WTC11 (cell line): Measurements from ENCODE around the gene LTB. TPM values are rescaled to one million over a fixed set of nuclear protein-coding genes. Genes with fewer than 3 reads are reported as not detected.

Experiments
- ATAC-seq: fragments of 200-7000 bp; cut with Tn5 transposase; 2 replicates; pipeline ENCODE4 v1.10.0; 2021; ENCODE audit warnings: mild to moderate bottlenecking, moderate library complexity
- CTCF ChIA-PET: fragments of 300-600 bp; sonication (Branson Sonifier 250); formaldehyde crosslinking; loops from one replicate; lab custom pipeline; 2021; ENCODE audit warnings: antibody characterized with exemption; lab: Charles Lee
- POLR2A ChIA-PET: fragments of 350-600 bp; sonication (Branson Sonifier 250); formaldehyde crosslinking; loops from one replicate; lab custom pipeline; 2021; ENCODE audit warnings: antibody characterized with exemption; lab: Charles Lee
- DNase-seq: peaks from one replicate; pipeline ENCODE4 v3.0.0; 2021; ENCODE audit warnings: low spot score
- H3K27ac Mint-ChIP-seq: 2 replicates; pipeline ENCODE4 v1.8.0; 2021; ENCODE audit warnings: mixed read lengths
- H3K27me3 Mint-ChIP-seq: 2 replicates; pipeline ENCODE4 v1.8.0; 2021; ENCODE audit warnings: low read depth, mild to moderate bottlenecking, moderate library complexity, mixed read lengths
- H3K36me3 Mint-ChIP-seq: 2 replicates; pipeline ENCODE4 v1.8.0; 2021; ENCODE audit warnings: mixed read lengths
- H3K4me1 Mint-ChIP-seq: 2 replicates; pipeline ENCODE4 v1.8.0; 2022; ENCODE audit warnings: mixed read lengths
- H3K4me3 Mint-ChIP-seq: 2 replicates; pipeline ENCODE4 v1.8.0; 2021; ENCODE audit warnings: mild to moderate bottlenecking, moderate library complexity, mixed read lengths
- H3K9me3 Mint-ChIP-seq: 2 replicates; pipeline ENCODE4 v1.8.0; 2021; ENCODE audit warnings: mixed read lengths
- AR ChIP-seq: fragments of 250-450 bp; sonication (Bioruptor Pico); IDR thresholded peaks from 2 replicates; pipeline ENCODE4 v1.9.0; 2021; ENCODE audit warnings: mild to moderate bottlenecking
- ATF6 ChIP-seq: sonication (generic); formaldehyde crosslinking; IDR thresholded peaks from 2 replicates; pipeline ENCODE4 v1.8.1; 2023; ENCODE audit warnings: mild to moderate bottlenecking, missing genetic modification reagents
- E2F4 ChIP-seq: sonication (generic); formaldehyde crosslinking; IDR thresholded peaks from 2 replicates; pipeline ENCODE4 v1.8.1; 2022; ENCODE audit warnings: low read depth, mild to moderate bottlenecking, moderate library complexity, missing genetic modification reagents, borderline replicate concordance
- FOXP1 ChIP-seq: sonication (generic); formaldehyde crosslinking; IDR thresholded peaks from 2 replicates; pipeline ENCODE4 v1.8.0; 2022; ENCODE audit warnings: missing genetic modification reagents, mild to moderate bottlenecking, moderate library complexity, borderline replicate concordance
- GTF2I ChIP-seq: fragments of 250-450 bp; sonication (Bioruptor Pico); conservative IDR thresholded peaks from 2 replicates; pipeline ENCODE4 v1.4.0; 2021; ENCODE audit warnings: mild to moderate bottlenecking
- HMGXB4 ChIP-seq: sonication (generic); formaldehyde crosslinking; IDR thresholded peaks from 2 replicates; pipeline ENCODE4 v1.8.1; 2023; ENCODE audit warnings: mild to moderate bottlenecking, moderate library complexity, missing genetic modification reagents
- IRF2 ChIP-seq: sonication (generic); formaldehyde crosslinking; IDR thresholded peaks from 2 replicates; pipeline ENCODE4 v1.8.0; 2022; ENCODE audit warnings: low read depth, missing genetic modification reagents, borderline replicate concordance
- NFE2L1 ChIP-seq: sonication (generic); formaldehyde crosslinking; IDR thresholded peaks from 2 replicates; pipeline ENCODE4 v1.8.1; 2023; ENCODE audit warnings: missing genetic modification reagents
- NR1H2 ChIP-seq: sonication (generic); formaldehyde crosslinking; IDR thresholded peaks from 2 replicates; pipeline ENCODE4 v1.9.0; 2021; ENCODE audit warnings: mild to moderate bottlenecking, moderate library complexity, missing genetic modification reagents
- NR3C1 ChIP-seq: sonication (generic); formaldehyde crosslinking; conservative IDR thresholded peaks from 2 replicates; pipeline ENCODE4 v1.8.1; 2023; ENCODE audit warnings: low read depth, mild to moderate bottlenecking, missing genetic modification reagents
- SMAD4 ChIP-seq: sonication (generic); formaldehyde crosslinking; IDR thresholded peaks from 2 replicates; pipeline ENCODE4 v1.8.0; 2022; ENCODE audit warnings: mild to moderate bottlenecking, missing genetic modification reagents
- STAT6 ChIP-seq: sonication (generic); formaldehyde crosslinking; conservative IDR thresholded peaks from 2 replicates; pipeline ENCODE4 v1.8.1; 2023; ENCODE audit warnings: mild to moderate bottlenecking, low read depth, missing genetic modification reagents, moderate library complexity
- TCF7 ChIP-seq: sonication (generic); formaldehyde crosslinking; IDR thresholded peaks from 2 replicates; pipeline ENCODE4 v1.8.0; 2022; ENCODE audit warnings: mild to moderate bottlenecking, low read depth, missing genetic modification reagents, moderate library complexity
- TP53 ChIP-seq: sonication (generic); formaldehyde crosslinking; IDR thresholded peaks from 2 replicates; pipeline ENCODE4 v1.8.1; 2023; ENCODE audit warnings: mild to moderate bottlenecking, missing genetic modification reagents
- ZNF121 ChIP-seq: sonication (generic); formaldehyde crosslinking; IDR thresholded peaks from 2 replicates; pipeline ENCODE4 v1.8.0; 2023; ENCODE audit warnings: missing genetic modification reagents
- ZNF219 ChIP-seq: sonication (generic); formaldehyde crosslinking; IDR thresholded peaks from 2 replicates; pipeline ENCODE4 v1.8.0; 2023; ENCODE audit warnings: missing genetic modification reagents, mild to moderate bottlenecking, borderline replicate concordance
- ZNF423 ChIP-seq: fragments of 250-450 bp; sonication (Bioruptor Pico); IDR thresholded peaks from 2 replicates; pipeline ENCODE4 v2.1.2; 2022; ENCODE audit warnings: mild to moderate bottlenecking, moderate library complexity
- total RNA-seq: library from RNA; stranded (reverse); gene quantifications from 3 replicates; pipeline ENCODE4 v1.2.3, GENCODE V29; 2021
- TF ChIP-seq, protein P1 (sequence below): fragments of 250-450 bp; sonication (Bioruptor Pico); IDR thresholded peaks from 2 replicates; pipeline ENCODE4 v1.9.0; 2021; ENCODE audit warnings: mild to moderate bottlenecking, borderline replicate concordance

Gene LTB
- total RNA-seq, 1 experiment from 2014 or later = 1.3 TPM

DNA sequence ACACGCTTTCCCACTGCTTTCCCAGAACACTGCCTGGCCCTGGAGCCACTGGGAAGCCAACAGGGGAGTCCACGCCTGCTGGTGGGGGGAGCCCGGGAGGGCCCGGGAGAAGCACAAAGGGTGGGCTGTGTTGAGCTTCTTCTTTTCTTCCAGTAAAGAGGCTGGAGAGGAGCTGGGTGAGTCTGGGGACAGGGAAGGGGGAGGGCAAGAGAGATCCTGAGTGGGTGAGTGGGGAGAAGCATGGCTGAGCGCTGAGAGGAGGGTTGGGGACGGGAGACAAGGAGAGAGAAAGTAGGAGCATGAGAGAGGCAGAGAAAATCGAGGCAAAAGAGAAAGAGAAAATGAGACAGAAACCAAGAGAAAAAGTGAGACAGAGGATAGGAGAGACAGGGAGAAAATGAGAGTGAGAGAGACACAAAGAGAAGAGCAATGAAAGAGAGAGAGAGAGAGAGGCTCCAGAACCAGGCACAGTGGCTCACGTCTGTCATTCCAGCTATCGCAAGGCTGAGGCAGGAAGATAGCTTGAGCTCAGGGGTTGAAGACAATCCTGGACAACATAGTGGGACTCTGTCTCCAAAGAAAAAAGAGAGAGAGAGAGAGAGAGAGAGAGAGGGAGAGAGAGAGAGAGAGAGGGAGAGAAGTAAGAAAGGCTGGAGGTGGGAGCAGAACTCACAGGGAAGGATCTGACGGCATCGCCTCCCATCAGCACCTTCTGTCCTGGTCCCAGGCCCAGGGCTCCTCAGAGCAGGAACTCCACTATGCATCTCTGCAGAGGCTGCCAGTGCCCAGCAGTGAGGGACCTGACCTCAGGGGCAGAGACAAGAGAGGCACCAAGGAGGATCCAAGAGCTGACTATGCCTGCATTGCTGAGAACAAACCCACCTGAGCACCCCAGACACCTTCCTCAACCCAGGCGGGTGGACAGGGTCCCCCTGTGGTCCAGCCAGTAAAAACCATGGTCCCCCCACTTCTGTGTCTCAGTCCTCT is 5.9 kb upstream of the LTB start (continued):
- TF ChIP-seq ATF6 (no peak), E2F4 (no peak), IRF2 (CRISPR knock-in tag) (no peak), GTF2I (CRISPR knock-in tag) (no peak)

DNA sequence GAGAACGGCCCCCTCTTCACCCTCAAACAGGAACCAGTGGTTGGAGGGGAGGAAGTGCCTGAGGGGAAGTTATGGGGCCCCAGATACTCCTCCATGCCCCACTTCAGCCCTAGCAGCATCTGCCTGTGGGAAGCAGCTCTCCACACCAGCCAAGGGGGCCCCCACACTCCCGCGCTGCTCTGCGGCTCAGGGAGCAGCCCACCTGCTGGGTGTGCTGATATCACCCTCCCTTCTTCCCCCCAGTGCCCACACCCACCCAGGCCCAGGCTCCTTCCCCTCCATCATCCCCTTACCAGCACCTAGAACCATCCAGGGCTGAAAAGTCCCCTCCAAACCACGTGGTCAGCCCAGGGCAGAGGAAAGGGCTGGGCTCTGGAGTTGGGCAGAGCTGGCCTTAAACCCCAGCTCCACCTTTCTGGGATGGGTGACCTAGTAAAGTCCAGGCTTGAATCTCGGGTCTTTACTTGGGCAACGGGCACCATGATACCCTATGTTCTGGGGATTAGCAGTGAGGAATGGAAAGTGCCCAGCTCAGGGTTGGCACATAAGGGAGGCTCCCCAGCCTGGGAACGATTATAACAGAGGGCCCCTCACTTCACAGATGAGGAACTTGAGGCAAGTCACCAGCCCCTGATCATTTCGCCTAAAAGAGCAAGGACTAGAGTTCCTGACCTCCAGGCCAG is 4.5 kb upstream of the LTB start:
- H3K4me3 Mint-ChIP-seq = no peak overlapping the region
- POLR2A ChIA-PET = interaction anchor here (1.0 kb wide), 1 partner anchor 54 kb away, joined by 3 read pairs; no protein-coding TSS in a partner anchor
- DNase-seq (no peak), ATAC-seq (no peak)
- no peak overlapping the region for H3K27ac Mint-ChIP-seq
- H3K9me3 Mint-ChIP-seq = no peaks in the 10 kb centered on the region
- CTCF ChIA-PET = interaction anchor here (0.9 to 15.1 kb wide), 7 partner anchors 10 to 45 kb away, joined by 4 to 293 read pairs (median 8); partner anchors contain the start of genes ATP6V1G2, DDX39B, NCR3 and TNF
- no peaks in the 10 kb centered on the region for H3K36me3 Mint-ChIP-seq
- H3K4me1 Mint-ChIP-seq = peaks cover 11% of the 10 kb centered on the region
- TF ChIP-seq AR (CRISPR knock-in tag) (no peak), NR3C1 (no peak), ZNF423 (CRISPR knock-in tag) (no peak), TCF7 (CRISPR knock-in tag) (no peak), FOXP1 (CRISPR knock-in tag) (no peak), HMGXB4 (CRISPR knock-in tag) (no peak), ZNF121 (CRISPR knock-in tag) (no peak), ZNF219 (CRISPR knock-in tag) (no peak), STAT6 (CRISPR knock-in tag) (no peak), NFE2L1 (CRISPR knock-in tag) (no peak), SMAD4 (CRISPR knock-in tag) (no peak), NR1H2 (CRISPR knock-in tag) (no peak), TP53 (no peak)
- TF ChIP-seq, protein P1, sequence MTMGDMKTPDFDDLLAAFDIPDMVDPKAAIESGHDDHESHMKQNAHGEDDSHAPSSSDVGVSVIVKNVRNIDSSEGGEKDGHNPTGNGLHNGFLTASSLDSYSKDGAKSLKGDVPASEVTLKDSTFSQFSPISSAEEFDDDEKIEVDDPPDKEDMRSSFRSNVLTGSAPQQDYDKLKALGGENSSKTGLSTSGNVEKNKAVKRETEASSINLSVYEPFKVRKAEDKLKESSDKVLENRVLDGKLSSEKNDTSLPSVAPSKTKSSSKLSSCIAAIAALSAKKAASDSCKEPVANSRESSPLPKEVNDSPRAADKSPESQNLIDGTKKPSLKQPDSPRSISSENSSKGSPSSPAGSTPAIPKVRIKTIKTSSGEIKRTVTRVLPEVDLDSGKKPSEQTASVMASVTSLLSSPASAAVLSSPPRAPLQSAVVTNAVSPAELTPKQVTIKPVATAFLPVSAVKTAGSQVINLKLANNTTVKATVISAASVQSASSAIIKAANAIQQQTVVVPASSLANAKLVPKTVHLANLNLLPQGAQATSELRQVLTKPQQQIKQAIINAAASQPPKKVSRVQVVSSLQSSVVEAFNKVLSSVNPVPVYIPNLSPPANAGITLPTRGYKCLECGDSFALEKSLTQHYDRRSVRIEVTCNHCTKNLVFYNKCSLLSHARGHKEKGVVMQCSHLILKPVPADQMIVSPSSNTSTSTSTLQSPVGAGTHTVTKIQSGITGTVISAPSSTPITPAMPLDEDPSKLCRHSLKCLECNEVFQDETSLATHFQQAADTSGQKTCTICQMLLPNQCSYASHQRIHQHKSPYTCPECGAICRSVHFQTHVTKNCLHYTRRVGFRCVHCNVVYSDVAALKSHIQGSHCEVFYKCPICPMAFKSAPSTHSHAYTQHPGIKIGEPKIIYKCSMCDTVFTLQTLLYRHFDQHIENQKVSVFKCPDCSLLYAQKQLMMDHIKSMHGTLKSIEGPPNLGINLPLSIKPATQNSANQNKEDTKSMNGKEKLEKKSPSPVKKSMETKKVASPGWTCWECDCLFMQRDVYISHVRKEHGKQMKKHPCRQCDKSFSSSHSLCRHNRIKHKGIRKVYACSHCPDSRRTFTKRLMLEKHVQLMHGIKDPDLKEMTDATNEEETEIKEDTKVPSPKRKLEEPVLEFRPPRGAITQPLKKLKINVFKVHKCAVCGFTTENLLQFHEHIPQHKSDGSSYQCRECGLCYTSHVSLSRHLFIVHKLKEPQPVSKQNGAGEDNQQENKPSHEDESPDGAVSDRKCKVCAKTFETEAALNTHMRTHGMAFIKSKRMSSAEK (CRISPR knock-in tag) = no peak
- peaks cover 9% of the 10 kb centered on the region; the same call in 1 of the 2 replicates for H3K27me3 Mint-ChIP-seq
